Naive B cell (primary cell): Measurements from ENCODE around the gene VAMP5. TPM values are rescaled to one million over a fixed set of nuclear protein-coding genes. Genes with fewer than 3 reads are reported as not detected.
"Not testable (repeated sequence)": the region's sequence is repeated elsewhere in the genome, so short reads cannot be mapped to it uniquely, and the experiment has no call there.

Source experiments
- ATAC-seq, 2 donors: fragments of 150-1000 bp; cut with Tn5 transposase; 2 replicates each; pipeline ENCODE4 v1.10.0; 2021; ENCODE audit warnings: low read depth in 2 of 2, mild to moderate bottlenecking in 2 of 2, moderate library complexity in 2 of 2
- DNase-seq: peaks from one replicate; pipeline ENCODE4 v3.0.0; 2022
- H3K27ac Mint-ChIP-seq, 6 donors: one replicate each; pipeline ENCODE4 v1.8.0; 2020 to 2022; ENCODE audit warnings: mild to moderate bottlenecking in 6 of 6, mixed read lengths in 6 of 6, moderate library complexity in 5 of 6, inconsistent platforms in 2 of 6
- H3K27me3 Mint-ChIP-seq, 3 donors: one replicate each; pipeline ENCODE4 v1.8.0; 2021 to 2022; ENCODE audit warnings: mixed read lengths in 3 of 3, mild to moderate bottlenecking in 1 of 3
- H3K36me3 Mint-ChIP-seq, 2 donors: one replicate each; pipeline ENCODE4 v1.8.0; 2020 to 2022; ENCODE audit warnings: mixed read lengths in 2 of 2, inconsistent platforms in 1 of 2, mild to moderate bottlenecking in 1 of 2
- H3K4me1 Mint-ChIP-seq, 3 donors: one replicate each; pipeline ENCODE4 v1.8.0; 2020 to 2022; ENCODE audit warnings: mixed read lengths in 3 of 3, inconsistent platforms in 1 of 3, mild to moderate bottlenecking in 1 of 3, moderate library complexity in 1 of 3
- H3K4me3 Mint-ChIP-seq, 8 donors: one replicate each; pipeline ENCODE4 v1.8.0; 2020 to 2022; ENCODE audit warnings: mild to moderate bottlenecking in 8 of 8, mixed read lengths in 8 of 8, moderate library complexity in 8 of 8, inconsistent platforms in 2 of 8
- H3K9me3 Mint-ChIP-seq, 7 donors: one replicate each; pipeline ENCODE4 v1.8.0; 2020 to 2022; ENCODE audit warnings: mixed read lengths in 7 of 7, mild to moderate bottlenecking in 5 of 7, inconsistent platforms in 2 of 7, moderate library complexity in 1 of 7
- polyA plus RNA-seq, 6 donors: library from polyadenylated mRNA; unstranded; fragments of 300-500 nt; fragmentation: Illumina TruSeq; gene quantifications; one replicate each; pipeline ENCODE4 v1.2.3, GENCODE V29; 2021; ENCODE audit warnings: low read depth in 6 of 6

The VAMP5 gene
- 10 to 100 TPM; 33.3 to 68.5 (median 49.9) TPM for polyA plus RNA-seq

DNA sequence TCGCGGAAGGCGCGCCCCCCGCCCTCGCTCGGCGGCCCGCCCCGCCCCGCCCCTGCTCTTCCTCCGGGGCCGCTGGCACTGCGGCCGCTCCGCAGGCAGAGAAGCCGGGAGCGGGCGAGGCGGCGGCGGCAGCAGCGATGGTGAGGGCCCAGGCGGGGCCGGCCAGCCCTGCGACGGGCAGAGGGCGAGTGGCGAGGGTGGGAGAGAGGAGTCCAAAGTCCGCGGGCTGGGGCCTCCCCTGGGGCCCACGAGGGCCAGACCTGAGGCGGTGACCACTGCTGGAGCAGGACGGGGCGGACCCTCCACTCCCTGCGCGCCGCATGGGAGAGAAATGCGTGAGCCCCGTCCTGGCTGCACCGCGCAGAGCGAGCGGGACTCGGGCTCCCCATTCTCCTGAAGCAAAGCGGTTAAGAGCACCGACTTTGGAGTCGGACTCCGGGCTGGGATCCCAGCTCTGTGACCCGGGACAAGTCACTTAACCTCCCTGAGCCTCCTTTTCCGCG is at the start of gene VAMP5:
Gene VAMP5, plus strand, starts transcription at position 78 of the 503 bp plus-strand sequence. Its CDS starts 60 bp downstream, at position 138.
- Mint-ChIP-seq H3K9me3 (no peaks in the 10 kb centered on the region), H3K4me3 (peak within 1 kb of the TSS; percentile 72 to 93 (median 90)), H3K27me3 (no peaks in the 10 kb centered on the region), H3K27ac (peak within 1 kb of the TSS in 5 of 6 donors; percentile 59 to 95 (median 86)), H3K4me1 (peaks cover 41 to 67% (median 55%) of the 10 kb centered on the region in 3 donors), H3K36me3 (peaks cover 12 to 13% of the 10 kb centered on the region in 2 donors)
- peak; percentile 66 to 71 for ATAC-seq
- peak; percentile 29 for DNase-seq

DNA sequence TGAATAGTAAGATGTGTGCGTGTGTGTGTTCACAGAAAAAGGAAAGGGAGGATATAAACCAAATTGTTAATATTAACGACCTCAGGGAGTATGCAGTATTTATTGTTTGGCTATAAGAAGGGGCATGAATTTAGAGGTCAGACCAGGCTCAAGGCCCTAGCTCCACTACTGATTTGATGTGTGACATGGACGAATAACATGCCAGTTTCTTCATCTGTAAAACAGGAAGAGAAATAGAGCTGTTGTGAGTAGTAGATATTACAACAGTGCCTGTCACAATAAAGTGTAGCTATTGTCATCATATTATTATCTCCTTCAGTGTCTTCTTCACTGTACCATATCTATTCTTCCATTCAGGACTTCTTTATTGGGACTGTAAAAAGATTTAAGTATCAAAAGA is 49.4 kb upstream of the VAMP5 start:
- H3K27ac Mint-ChIP-seq, result peak overlapping the region in 3 of 6 donors; percentile 3 to 24 (median 3)
- H3K4me1 Mint-ChIP-seq, result peaks cover 10 to 18% (median 12%) of the 10 kb centered on the region in 3 donors
- no peak for DNase-seq
- H3K36me3 Mint-ChIP-seq, result no peaks in the 10 kb centered on the region
- no peaks in the 10 kb centered on the region for H3K27me3 Mint-ChIP-seq
- no peaks in the 10 kb centered on the region for H3K9me3 Mint-ChIP-seq
- H3K4me3 Mint-ChIP-seq, result peak overlapping the region in 1 of 8 donors; percentile 98
- ATAC-seq, result no peak

DNA sequence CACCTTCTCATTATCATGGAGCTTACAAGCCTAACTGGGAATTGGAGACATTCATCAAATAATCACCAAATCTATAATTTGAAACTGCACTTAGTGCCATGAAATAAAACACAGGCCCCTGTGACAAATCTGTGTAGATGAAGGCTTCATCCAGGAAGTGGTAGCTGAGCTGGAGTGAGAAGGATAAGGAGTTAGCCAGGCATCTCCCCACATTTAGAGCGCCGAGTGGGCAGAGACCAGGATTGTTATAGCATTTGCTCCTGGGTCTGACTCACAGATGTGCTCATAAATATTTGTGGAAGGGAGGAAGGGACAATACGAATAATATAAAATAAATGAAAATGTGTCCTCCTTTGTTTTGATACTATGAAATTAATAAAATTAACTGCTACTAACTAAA is 47.8 kb upstream of the VAMP5 start:
- DNase-seq (no peak), ATAC-seq (no peak)
- H3K27ac Mint-ChIP-seq, result peak overlapping the region in 2 of 6 donors; percentile 38 to 39
- no peaks in the 10 kb centered on the region for H3K27me3 Mint-ChIP-seq
- no peaks in the 10 kb centered on the region for H3K36me3 Mint-ChIP-seq
- H3K4me1 Mint-ChIP-seq, result peaks cover 19 to 28% (median 22%) of the 10 kb centered on the region in 3 donors
- no peaks in the 10 kb centered on the region for H3K9me3 Mint-ChIP-seq
- peak overlapping the region in 1 of 8 donors; percentile 98 for H3K4me3 Mint-ChIP-seq

- H3K4me3 Mint-ChIP-seq, result peak overlapping the region; percentile 87 to 98 (median 96)
- no peaks in the 10 kb centered on the region for H3K27me3 Mint-ChIP-seq
- DNase-seq, result no peak
- no peaks in the 10 kb centered on the region for H3K9me3 Mint-ChIP-seq
- ATAC-seq, result peak in 1 of 2 donors; percentile 0
- peak overlapping the region in 5 of 6 donors; percentile 91 to 98 (median 95) for H3K27ac Mint-ChIP-seq
- peaks cover 4 to 9% of the 10 kb centered on the region in 2 donors for H3K36me3 Mint-ChIP-seq
- peaks cover 24 to 31% (median 24%) of the 10 kb centered on the region in 3 donors for H3K4me1 Mint-ChIP-seq
Measured at GRCh38 chr2:85537600-85538506, 46.4 kb upstream of the VAMP5 start.

DNA sequence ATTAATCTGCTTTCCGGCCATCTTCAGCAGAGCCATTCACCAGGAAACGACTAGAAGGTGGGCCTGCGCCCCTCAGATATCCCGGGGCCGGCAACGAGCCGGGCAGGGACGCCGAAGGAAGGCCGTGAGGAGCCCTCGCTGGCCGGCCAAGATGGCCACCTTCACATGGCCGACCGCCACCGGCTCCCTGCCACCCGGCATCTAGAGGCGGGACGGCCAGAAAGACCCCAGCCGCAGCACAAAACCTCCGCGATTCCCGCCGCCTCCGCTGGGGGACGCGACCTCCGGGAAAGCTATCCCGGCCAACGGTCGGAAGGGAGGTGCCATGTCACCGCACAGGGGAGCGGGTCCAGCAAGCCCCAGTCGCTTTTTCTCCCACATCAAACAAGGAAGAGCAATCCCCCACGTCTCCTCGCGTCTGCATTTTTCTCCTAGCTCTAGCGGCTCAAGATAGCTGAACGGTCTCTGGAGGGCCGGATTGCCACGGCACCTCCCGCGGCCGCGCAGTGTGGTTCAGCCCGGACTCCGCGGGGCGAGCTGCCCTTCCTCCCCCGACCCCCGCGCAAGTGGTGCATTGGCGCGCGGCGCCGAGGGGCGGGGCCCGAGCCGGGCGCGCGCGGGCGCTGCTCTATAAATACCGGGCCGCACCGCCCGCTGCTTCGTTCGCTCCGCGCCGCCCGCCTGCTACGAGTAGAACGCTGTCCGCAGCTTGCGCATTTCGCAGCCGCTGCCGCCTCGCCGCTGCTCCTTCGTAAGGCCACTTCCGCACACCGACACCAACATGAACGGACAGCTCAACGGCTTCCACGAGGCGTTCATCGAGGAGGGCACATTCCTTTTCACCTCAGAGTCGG is 45.5 kb upstream of the VAMP5 start, which contains the start of gene MAT2A:
Gene MAT2A, plus strand, starts transcription at position 662 of the 854 bp plus-strand sequence. Its CDS starts 120 bp downstream, at position 782.
- H3K27me3 Mint-ChIP-seq, result no peaks in the 10 kb centered on the region
- DNase-seq (peak; percentile 91), ATAC-seq (peak; percentile 76 to 77)
- peaks cover 8 to 14% of the 10 kb centered on the region in 2 donors for H3K36me3 Mint-ChIP-seq
- peak within 1 kb of the TSS; percentile 91 to 98 (median 96) for H3K27ac Mint-ChIP-seq
- H3K9me3 Mint-ChIP-seq, result no peaks in the 10 kb centered on the region
- peaks cover 26 to 36% (median 27%) of the 10 kb centered on the region in 3 donors for H3K4me1 Mint-ChIP-seq
- H3K4me3 Mint-ChIP-seq, result peak within 1 kb of the TSS; percentile 87 to 98 (median 96)

DNA sequence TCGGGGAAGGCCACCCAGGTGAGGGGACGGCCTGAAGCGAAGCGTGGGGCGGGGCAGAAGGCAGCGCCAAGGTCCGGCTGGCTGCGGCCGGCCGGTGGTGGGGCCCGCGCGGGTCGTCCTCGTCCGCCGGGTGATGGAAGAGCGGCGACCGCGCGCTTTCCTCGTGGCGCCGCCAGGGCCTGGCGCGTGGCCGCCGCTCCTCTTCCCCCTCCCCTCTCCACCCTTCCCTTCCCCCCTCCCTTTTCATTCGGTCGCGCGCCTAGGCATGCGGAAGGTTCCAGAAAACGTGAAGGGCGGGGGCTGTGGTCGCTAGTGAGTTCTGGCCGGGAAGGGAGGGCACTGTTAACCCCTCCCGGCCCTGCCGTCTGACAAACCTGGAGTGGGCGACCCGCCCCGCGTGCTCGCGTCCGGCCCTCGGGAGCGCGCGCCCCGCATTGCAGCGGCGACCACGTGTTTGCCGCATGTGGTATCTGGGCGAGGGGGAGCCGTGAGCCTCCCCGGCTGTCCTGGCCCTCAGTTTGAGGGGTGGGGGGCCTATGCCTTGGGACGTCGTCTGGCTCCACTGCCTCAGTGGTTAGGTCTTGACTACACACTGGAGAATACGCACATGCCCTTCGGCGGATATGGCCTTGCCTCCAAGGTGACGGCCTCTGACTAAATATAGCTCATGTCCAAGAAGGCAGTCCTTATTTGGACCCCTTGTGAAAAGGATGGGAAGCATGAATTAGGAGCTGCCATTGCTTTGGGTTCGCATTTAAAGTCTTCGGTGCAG is 44.7 kb upstream of the VAMP5 start:
- H3K27ac Mint-ChIP-seq, result peak overlapping the region; percentile 80 to 98 (median 95)
- H3K4me3 Mint-ChIP-seq, result peak overlapping the region; percentile 87 to 98 (median 96)
- ATAC-seq, result peak; percentile 61 to 62
- H3K9me3 Mint-ChIP-seq, result no peaks in the 10 kb centered on the region
- H3K36me3 Mint-ChIP-seq, result peaks cover 14 to 15% of the 10 kb centered on the region in 2 donors
- H3K4me1 Mint-ChIP-seq, result peaks cover 27 to 42% (median 30%) of the 10 kb centered on the region in 3 donors
- DNase-seq, result peak; percentile 68
- no peaks in the 10 kb centered on the region for H3K27me3 Mint-ChIP-seq

DNA sequence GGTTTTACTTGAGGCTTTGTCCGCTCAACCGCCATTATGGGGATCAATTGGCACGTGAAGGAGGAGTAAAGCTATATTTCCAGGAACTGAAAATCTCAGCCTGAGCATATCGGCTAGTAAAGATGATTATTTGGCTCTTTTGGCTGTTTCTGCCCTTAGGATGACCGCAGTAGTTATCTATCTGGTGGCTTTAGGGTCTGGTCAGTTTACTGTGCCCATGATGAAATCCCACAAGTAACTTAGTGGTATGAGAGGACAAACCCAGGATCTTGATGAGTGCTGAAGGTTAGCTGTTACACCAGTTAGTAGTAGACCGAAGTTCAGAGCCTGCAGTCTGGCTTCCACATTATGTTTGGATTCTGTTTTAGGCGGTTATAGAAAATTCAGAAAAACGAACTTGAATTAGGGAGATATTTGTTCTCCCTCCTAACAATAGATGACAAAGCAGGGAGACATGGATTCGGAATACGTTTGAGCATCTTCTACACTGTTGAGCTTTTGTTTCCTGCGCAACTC is 44.0 kb upstream of the VAMP5 start:
- Mint-ChIP-seq H3K4me1 (peaks cover 27 to 42% (median 30%) of the 10 kb centered on the region in 3 donors), H3K4me3 (peak overlapping the region; percentile 87 to 98 (median 96))

DNA sequence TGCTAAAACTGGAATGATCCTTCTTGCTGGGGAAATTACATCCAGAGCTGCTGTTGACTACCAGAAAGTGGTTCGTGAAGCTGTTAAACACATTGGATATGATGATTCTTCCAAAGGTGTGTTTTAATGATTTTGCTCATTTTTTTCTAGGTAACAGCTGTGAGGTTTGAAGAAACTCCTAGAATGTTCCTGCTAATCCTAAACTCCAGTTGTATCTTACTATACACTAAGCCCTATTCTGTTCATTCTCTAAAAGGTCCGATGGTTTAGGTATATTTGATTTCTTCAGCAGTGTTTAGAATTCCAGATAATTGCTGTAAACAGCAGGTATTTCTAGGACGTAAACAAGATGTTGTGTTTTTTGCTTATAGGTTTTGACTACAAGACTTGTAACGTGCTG is 43.0 kb upstream of the VAMP5 start:
- H3K9me3 Mint-ChIP-seq, result no peaks in the 10 kb centered on the region

More for the DNA sequence above, 44.0 kb upstream of the VAMP5 start:
- Mint-ChIP-seq H3K27ac (peak overlapping the region; percentile 8 to 96 (median 92)), H3K27me3 (no peaks in the 10 kb centered on the region), H3K36me3 (peaks cover 14 to 15% of the 10 kb centered on the region in 2 donors), H3K9me3 (no peaks in the 10 kb centered on the region)
- ATAC-seq, result no peak
- no peak for DNase-seq

GRCh38 chr2:85541753-85542457 is 42.3 kb upstream of the VAMP5 start:
- DNase-seq (no peak), ATAC-seq (no peak)
- Mint-ChIP-seq H3K36me3 (peaks cover 14 to 15% of the 10 kb centered on the region in 2 donors), H3K27ac (peak overlapping the region in 2 of 6 donors; percentile 47 to 66), H3K4me1 (peaks cover 27 to 37% (median 27%) of the 10 kb centered on the region in 3 donors), H3K4me3 (peak overlapping the region in 2 of 8 donors; percentile 90 to 98), H3K9me3 (no peaks in the 10 kb centered on the region), H3K27me3 (no peaks in the 10 kb centered on the region)

More for the DNA sequence above, 43.0 kb upstream of the VAMP5 start:
- H3K36me3 Mint-ChIP-seq, result peaks cover 14 to 15% of the 10 kb centered on the region in 2 donors
- H3K4me3 Mint-ChIP-seq, result peak overlapping the region in 6 of 8 donors; percentile 5 to 98 (median 64)
- DNase-seq (no peak), ATAC-seq (no peak)
- H3K27me3 Mint-ChIP-seq, result no peaks in the 10 kb centered on the region
- peaks cover 27 to 38% (median 28%) of the 10 kb centered on the region in 3 donors for H3K4me1 Mint-ChIP-seq
- H3K27ac Mint-ChIP-seq, result peak overlapping the region in 1 of 6 donors; percentile 91

DNA sequence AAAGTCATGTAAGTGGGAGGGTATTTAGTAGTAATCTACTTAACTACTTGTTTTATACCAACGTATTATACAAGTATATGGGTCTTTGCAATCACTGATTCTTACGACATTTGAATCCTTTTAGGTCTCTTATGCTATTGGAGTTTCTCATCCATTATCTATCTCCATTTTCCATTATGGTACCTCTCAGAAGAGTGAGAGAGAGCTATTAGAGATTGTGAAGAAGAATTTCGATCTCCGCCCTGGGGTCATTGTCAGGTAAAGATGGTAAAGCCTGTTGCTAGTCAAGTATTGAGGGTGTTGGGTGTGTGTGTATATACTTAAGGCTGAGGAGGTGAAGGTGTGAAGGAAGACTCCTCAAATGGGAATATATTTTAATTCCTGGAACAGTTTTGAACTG is 41.5 kb upstream of the VAMP5 start:
- Mint-ChIP-seq H3K36me3 (peaks cover 14 to 15% of the 10 kb centered on the region in 2 donors), H3K4me3 (peak overlapping the region in 2 of 8 donors; percentile 48 to 98), H3K4me1 (peaks cover 20 to 31% (median 24%) of the 10 kb centered on the region in 3 donors), H3K9me3 (no peaks in the 10 kb centered on the region), H3K27ac (peak overlapping the region in 2 of 6 donors; percentile 2 to 63), H3K27me3 (no peaks in the 10 kb centered on the region)
- DNase-seq, result no peak
- no peak for ATAC-seq

DNA sequence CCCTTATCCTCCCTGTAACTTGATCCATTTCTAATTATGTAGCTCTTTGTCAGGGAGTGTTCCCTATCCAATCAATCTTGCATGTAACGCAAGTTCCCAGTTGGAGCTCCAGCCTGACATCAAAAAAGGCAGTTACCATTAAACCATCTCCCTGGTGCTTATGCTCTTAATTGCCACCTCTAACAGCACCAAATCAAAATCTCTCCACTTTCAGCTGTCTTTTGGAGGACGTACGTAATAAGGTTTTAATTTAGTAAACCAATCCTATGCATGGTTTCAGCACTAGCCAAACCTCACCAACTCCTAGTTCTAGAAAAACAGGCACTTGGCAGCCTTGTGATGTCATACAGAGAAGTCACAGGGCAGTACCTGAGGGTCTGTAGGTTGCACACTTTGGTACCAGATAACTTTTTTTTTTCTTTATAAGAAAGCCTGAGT is 40.0 kb upstream of the VAMP5 start:
- H3K27me3 Mint-ChIP-seq, H3K27ac Mint-ChIP-seq, DNase-seq, H3K4me3 Mint-ChIP-seq, H3K9me3 Mint-ChIP-seq, ATAC-seq: not testable (repeated sequence)
- Mint-ChIP-seq H3K36me3 (peaks cover 14 to 15% of the 10 kb centered on the region in 2 donors), H3K4me1 (peaks cover 15 to 27% (median 20%) of the 10 kb centered on the region in 3 donors)
